K562 (cell line): ENCODE results near the gene CPOX. TPM values are rescaled to one million over a fixed set of nuclear protein-coding genes. Genes with fewer than 3 reads are reported as not detected.

Experiments used
- ATAC-seq: fragments of 200-7000 bp; cut with Tn5 transposase; 3 replicates; pipeline ENCODE4 v1.9.1; 2020; ENCODE audit warnings: moderate library complexity
- BruUV-seq: library from RNA; stranded (reverse); fragments of 400-500 nt; replicated peaks from 2 replicates; lab custom pipeline; 2021; lab: Mats Ljungman, UMichigan
- CTCF ChIA-PET: fragments of 300-600 bp; formaldehyde crosslinking; extraction: SDS; loops from one replicate; lab custom pipeline; 2021; ENCODE audit warnings: low intra/inter-chr PET ratio; lab: Yijun Ruan, JAX
- POLR2A ChIA-PET: fragments of 300-600, 350-650 bp; sonication (Branson Sonifier 250); formaldehyde crosslinking; extraction: SDS; loops from one replicate; lab custom pipeline; 2021; ENCODE audit warnings: antibody characterized with exemption, inconsistent platforms; lab: Yijun Ruan, JAX
- DNase-seq, 4 experiments: peaks; one replicate each; pipeline versions ENCODE4 v3.0.0 to v3.0.0-alpha.2; 2011 to 2018; ENCODE audit warnings: low spot score in 3 of 4, mixed read lengths in 3 of 4; ENCODE audit errors: extremely low read depth in 1 of 4
- FAIRE-seq: peaks from 2 replicates; lab custom pipeline; 2011; peaks lifted over from hg19 to GRCh38; lab: Jason Lieb, UNC
- H2AFZ ChIP-seq: 2 replicates; pipeline ENCODE4 v1.6.0; 2011; ENCODE audit warnings: low read depth, low read length, control low read depth, inconsistent platforms
- H3K27ac ChIP-seq: fragments of 200-600 bp; 3 replicates; pipeline ENCODE4 v1.8.0; 2011; ENCODE audit warnings: low read depth, mild to moderate bottlenecking, control low read depth, inconsistent platforms, low read length, moderate library complexity, mixed read lengths; ENCODE audit errors: extremely low read depth
- H3K27me3 ChIP-seq, 2 experiments: fragments of 300-600 bp in 1 of 2; 2 replicates in 1 of 2; 3 replicates in 1 of 2; pipeline versions ENCODE4 v1.6.0 to v1.8.0; 2011; ENCODE audit warnings: inconsistent platforms in 2 of 2, low read length in 2 of 2, mild to moderate bottlenecking in 1 of 2, mixed read lengths in 1 of 2, moderate library complexity in 1 of 2; ENCODE audit not compliant: control insufficient read depth in 2 of 2, insufficient read depth in 2 of 2
- H3K36me3 ChIP-seq: fragments of 300-600 bp; 3 replicates; pipeline ENCODE4 v1.8.0; 2011; ENCODE audit warnings: mild to moderate bottlenecking, low read length, inconsistent platforms; ENCODE audit not compliant: control insufficient read depth, insufficient read depth
- H3K4me1 ChIP-seq, 2 experiments: fragments of 200-600 bp in 1 of 2; replicated peaks in 1 of 2; 2 replicates in 1 of 2; 3 replicates in 1 of 2; pipeline versions ENCODE4 v1.5.1 to v1.8.0; 2011; ENCODE audit warnings: inconsistent platforms in 2 of 2, low read length in 2 of 2, mild to moderate bottlenecking in 1 of 2, mixed read lengths in 1 of 2, moderate library complexity in 1 of 2; ENCODE audit not compliant: control insufficient read depth in 2 of 2, insufficient read depth in 2 of 2
- H3K4me2 ChIP-seq: 2 replicates; pipeline ENCODE4 v1.6.1; 2011; ENCODE audit warnings: low read length, control low read depth, inconsistent platforms, mixed read lengths; ENCODE audit not compliant: insufficient read depth
- H3K4me3 ChIP-seq: fragments of 200-600 bp; sonication (generic), shearing (Covaris generic); 2 replicates; pipeline ENCODE4 v1.5.1; 2016; ENCODE audit warnings: control low read depth, inconsistent platforms
- H3K79me2 ChIP-seq: fragments of 200-600 bp; 3 replicates; pipeline ENCODE4 v1.8.0; 2011; ENCODE audit warnings: low read length, inconsistent platforms; ENCODE audit not compliant: control insufficient read depth, insufficient read depth
- H3K9ac ChIP-seq, 2 experiments: 2 replicates each; pipeline versions ENCODE4 v1.6.0 to v1.6.1; 2011; ENCODE audit warnings: low read depth in 2 of 2, low read length in 2 of 2, control low read depth in 1 of 2, inconsistent platforms in 1 of 2, mild to moderate bottlenecking in 1 of 2, mixed read lengths in 1 of 2; ENCODE audit not compliant: insufficient read depth in 1 of 2
- H3K9me1 ChIP-seq: one replicate; pipeline ENCODE4 v1.6.0; 2011; ENCODE audit warnings: inconsistent platforms, mild to moderate bottlenecking, low read length, moderate library complexity; ENCODE audit not compliant: control insufficient read depth, insufficient read depth
- H3K9me3 ChIP-seq: replicated peaks from 2 replicates; pipeline ENCODE4 v1.5.1; 2011; ENCODE audit warnings: low read depth, low read length, inconsistent platforms; ENCODE audit not compliant: control insufficient read depth, insufficient read depth
- H4K20me1 ChIP-seq: replicated peaks from 2 replicates; pipeline ENCODE4 v1.6.1; 2011; ENCODE audit warnings: low read length, inconsistent platforms, mixed read lengths; ENCODE audit not compliant: control insufficient read depth, insufficient read depth
- BDP1 ChIP-seq: IDR thresholded peaks from 3 replicates; pipeline ENCODE4 v1.6.1; 2011; ENCODE audit not compliant: insufficient read length, insufficient read depth
- IRF2 ChIP-seq: sonication (generic); formaldehyde crosslinking; IDR thresholded peaks from 2 replicates; pipeline ENCODE4 v1.8.1; 2022; ENCODE audit warnings: mild to moderate bottlenecking, missing genetic modification reagents
- PTRF ChIP-seq: fragments of 450-650 bp; IDR thresholded peaks from 2 replicates; pipeline ENCODE4 v1.6.1; 2016; ENCODE audit warnings: mild to moderate bottlenecking, missing genetic modification characterization, missing compliant biosample characterization
- RBM25 ChIP-seq: fragments of 200-400 bp; formaldehyde crosslinking; IDR thresholded peaks from 2 replicates; pipeline ENCODE4 v1.6.1; 2018; ENCODE audit warnings: low read length, low read depth, moderate library complexity; ENCODE audit not compliant: severe bottlenecking
- TSHZ1 ChIP-seq: fragments of 250-450 bp; sonication (Bioruptor Pico); IDR thresholded peaks from 2 replicates; pipeline ENCODE4 v1.4.0; 2020; ENCODE audit warnings: mild to moderate bottlenecking, moderate library complexity
- ZNF184 ChIP-seq: sonication (generic); formaldehyde crosslinking; IDR thresholded peaks from 2 replicates; pipeline ENCODE4 v1.5.0; 2020; ENCODE audit warnings: missing genetic modification reagents
- ZNF444 ChIP-seq: fragments of 250-450 bp; sonication (Bioruptor Pico); IDR thresholded peaks from 2 replicates; pipeline ENCODE4 v1.4.0; 2020; ENCODE audit warnings: mild to moderate bottlenecking, moderate library complexity
- ZNF511 ChIP-seq: sonication (generic); formaldehyde crosslinking; IDR thresholded peaks from 2 replicates; pipeline ENCODE4 v1.8.0; 2022; ENCODE audit warnings: mild to moderate bottlenecking, missing genetic modification reagents
- WGBS: fragments of 100-300 bp; shearing (Covaris generic); methylation state at CpG from one replicate; pipeline ENCODE4 v1.1.6; 2016; ENCODE audit warnings: low coverage, mixed read lengths; ENCODE audit not compliant: insufficient coverage; ENCODE audit errors: missing lambda C conversion rate; 5-methylcytosine and 5-hydroxymethylcytosine counted together
- in situ Hi-C: fragments of 300-500 bp; cut with MboI; formaldehyde crosslinking; loops from 4 replicates; pipeline ENCODE4 v1.15.0; 2018; ENCODE audit warnings: inconsistent platforms, mixed read lengths
- intact Hi-C: fragments of 100-400 bp; cut with micrococcal nuclease; formaldehyde crosslinking; loops from 2 replicates; pipeline ENCODE4 v1.14.2; 2022
- polyA plus RNA-seq, 8 experiments: library from polyadenylated mRNA; depleted of rRNA in 4 of 8; stranded (reverse) in 5 of 8; unstranded in 3 of 8; fragments of >200 nt; fragmentation: Nextera tagmentation in 2 of 8; fragmentation: Illumina TruSeq in 1 of 8; extraction: Ambion mirVana in 2 of 8; extraction: Trizol in 1 of 8; gene quantifications; 2 replicates each; pipeline versions ENCODE4 v1.2.1 to v1.2.3, GENCODE V29; 2011 to 2014; ENCODE audit warnings: inconsistent platforms in 1 of 8, missing spikeins in 1 of 8
- total RNA-seq, 7 experiments: library from RNA; depleted of rRNA in 6 of 7; stranded (reverse); fragments of >200 nt in 6 of 7; fragmentation: Illumina TruSeq in 2 of 7; extraction: Trizol in 2 of 7; gene quantifications; 2 replicates each; pipeline versions ENCODE4 v1.2.1 to v1.2.3, GENCODE V29; 2011 to 2021; ENCODE audit warnings: low replicate concordance in 1 of 7

CPOX gene
- total and polyA plus RNA-seq, 9 of the 15 experiments (the other 6 are each of a cell fraction or from before 2014, with no cell fraction given): 14.6 to 82.1 (median 24.8) TPM

GRCh38 chr3:98534168-98534567 is 59.2 kb downstream of the CPOX start:
- H4K20me1 ChIP-seq: no peaks in the 10 kb centered on the region
- H3K9me1 ChIP-seq: no peaks in the 10 kb centered on the region
- H3K4me1 ChIP-seq: peaks cover 5 to 6% of the 10 kb centered on the region in 2 experiments; a peak in 3 of 5 replicates
- no peaks in the 10 kb centered on the region for H3K79me2 ChIP-seq
- no peaks in the 10 kb centered on the region for H3K27me3 ChIP-seq
- no peak for FAIRE-seq
- H2AFZ ChIP-seq: no peak overlapping the region
- H3K4me2 ChIP-seq: no peak overlapping the region
- no peak for ATAC-seq
- no peak for TF ChIP-seq TSHZ1
- TF ChIP-seq RBM25: no peak
- no peak for TF ChIP-seq ZNF444
- TF ChIP-seq IRF2 (CRISPR knock-in tag): no peak
- TF ChIP-seq BDP1: no peak
- no peak for TF ChIP-seq ZNF184
- TF ChIP-seq PTRF (tag): no peak
- TF ChIP-seq ZNF511: no peak
- no peaks in the 10 kb centered on the region for H3K9me3 ChIP-seq
- no peak overlapping the region for H3K9ac ChIP-seq
- no peak overlapping the region for H3K27ac ChIP-seq
- H3K4me3 ChIP-seq: no peak overlapping the region
- in situ Hi-C loops (no loop called here), intact Hi-C loops (no loop called here)
- 92% methylated on average over 2 of the region's 2 CpGs for WGBS
- no TSS peak for BruUV-seq
- POLR2A ChIA-PET: no interaction called here
- CTCF ChIA-PET: no interaction called here
- no peak for DNase-seq
- no peaks in the 10 kb centered on the region for H3K36me3 ChIP-seq
